Activated effector memory CD4-positive, alpha-beta T cell treated with anti-CD3 and anti-CD28 coated beads, Interleukin-2, amount 50 U/mL, for 16 hours (primary cell): ENCODE results near the gene BCL3.
"Not testable (repeated sequence)": the region's sequence is repeated elsewhere in the genome, so short reads cannot be mapped to it uniquely, and the experiment has no call there.

Experiments used
- DNase-seq: peaks from one replicate; pipeline ENCODE4 v3.0.0-alpha.2; 2020

BCL3 gene

DNA sequence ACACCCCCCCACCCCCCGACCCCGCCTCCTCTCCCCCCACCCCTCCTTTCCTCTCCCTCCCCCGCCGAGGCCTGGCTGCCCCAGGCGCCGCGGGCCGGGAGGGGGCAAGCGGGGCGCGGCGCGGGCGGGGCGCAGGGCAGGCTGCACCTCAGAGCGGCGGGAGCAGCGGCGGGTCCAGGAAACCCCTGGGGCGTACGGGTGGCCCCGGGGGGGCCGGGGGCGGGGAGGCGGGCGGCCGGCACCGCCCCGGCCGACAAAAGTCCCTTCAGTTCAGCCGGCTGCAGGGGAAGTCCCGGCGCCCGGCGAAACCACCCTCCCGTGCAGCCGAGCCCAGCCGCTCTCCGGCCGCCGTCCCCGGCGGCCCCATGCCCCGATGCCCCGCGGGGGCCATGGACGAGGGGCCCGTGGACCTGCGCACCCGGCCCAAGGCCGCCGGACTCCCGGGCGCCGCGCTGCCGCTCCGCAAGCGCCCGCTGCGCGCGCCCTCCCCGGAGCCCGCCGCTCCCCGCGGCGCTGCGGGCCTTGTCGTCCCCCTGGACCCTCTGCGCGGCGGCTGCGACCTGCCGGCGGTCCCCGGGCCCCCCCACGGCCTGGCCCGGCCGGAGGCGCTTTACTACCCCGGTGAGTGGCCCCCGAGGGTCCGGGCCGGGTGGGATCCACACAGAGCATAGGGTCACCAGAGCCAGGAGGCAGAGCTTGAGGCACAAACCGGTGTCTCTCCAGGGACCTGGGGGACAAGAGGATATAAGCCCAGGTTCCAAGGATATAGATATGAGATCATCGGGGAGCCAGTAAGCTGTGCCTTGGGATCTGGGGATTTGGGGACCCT is at the start of gene BCL3:
BCL3 (plus strand) TSS at position 283 of the 829 bp plus-strand sequence; CDS start at position 366, 83 bp downstream.
- DNase-seq, result peak; percentile 90

GRCh38 chr19:44700547-44700946 is 48.0 kb upstream of the BCL3 start:
- no peak for DNase-seq

- DNase-seq, result no peak
Observed at GRCh38 chr19:44701228-44701627, 47.3 kb upstream of the BCL3 start.

GRCh38 chr19:44702551-44703176 is 45.8 kb upstream of the BCL3 start:
- DNase-seq, result no peak

DNA sequence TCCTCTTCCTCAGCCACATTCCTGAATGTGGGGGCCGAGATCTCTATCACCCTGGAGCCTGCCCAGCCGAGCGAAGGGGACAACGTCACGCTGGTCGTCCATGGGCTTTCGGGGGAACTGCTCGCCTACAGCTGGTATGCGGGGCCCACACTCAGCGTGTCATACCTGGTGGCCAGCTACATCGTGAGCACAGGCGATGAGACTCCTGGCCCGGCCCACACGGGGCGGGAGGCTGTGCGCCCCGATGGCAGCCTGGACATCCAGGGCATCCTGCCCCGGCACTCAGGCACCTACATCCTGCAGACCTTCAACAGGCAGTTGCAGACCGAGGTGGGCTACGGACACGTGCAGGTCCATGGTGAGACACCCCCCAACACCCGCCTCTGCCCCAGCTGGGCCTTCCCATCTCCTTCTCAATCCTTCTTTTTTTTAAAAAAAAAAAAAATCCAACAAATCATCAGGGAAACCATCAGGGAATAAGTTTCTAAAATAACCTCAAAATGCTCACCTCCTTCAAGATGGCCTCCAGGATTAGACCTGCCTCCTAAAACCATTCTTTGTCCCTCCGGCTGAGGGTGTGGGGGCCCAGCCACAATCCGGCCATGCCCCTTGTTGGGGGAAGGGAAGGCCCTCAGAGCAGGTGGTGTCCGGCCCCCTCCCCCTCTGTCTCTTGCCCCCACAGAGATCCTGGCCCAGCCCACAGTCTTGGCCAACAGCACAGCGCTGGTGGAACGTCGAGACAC is 45.0 kb upstream of the BCL3 start:
- no peak for DNase-seq

DNA sequence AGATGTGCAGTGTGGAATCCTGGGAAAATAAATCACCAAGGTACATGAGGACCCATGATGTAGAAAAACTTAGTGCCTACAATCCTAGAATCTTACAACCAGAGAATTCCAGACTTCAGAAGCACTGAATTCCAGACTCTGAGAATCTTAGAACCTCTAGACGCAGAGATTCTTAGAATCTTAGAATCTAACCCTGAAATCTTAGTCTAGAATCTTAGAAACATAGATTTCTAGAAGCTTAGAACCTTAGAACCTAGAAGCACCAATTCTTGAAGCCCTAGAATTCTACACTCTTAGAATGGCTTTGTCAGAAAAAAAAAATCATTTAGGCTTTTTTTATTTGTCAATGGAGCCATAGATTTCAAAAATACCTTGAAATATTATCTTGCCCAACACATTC is 43.5 kb upstream of the BCL3 start:
- no peak for DNase-seq

DNA sequence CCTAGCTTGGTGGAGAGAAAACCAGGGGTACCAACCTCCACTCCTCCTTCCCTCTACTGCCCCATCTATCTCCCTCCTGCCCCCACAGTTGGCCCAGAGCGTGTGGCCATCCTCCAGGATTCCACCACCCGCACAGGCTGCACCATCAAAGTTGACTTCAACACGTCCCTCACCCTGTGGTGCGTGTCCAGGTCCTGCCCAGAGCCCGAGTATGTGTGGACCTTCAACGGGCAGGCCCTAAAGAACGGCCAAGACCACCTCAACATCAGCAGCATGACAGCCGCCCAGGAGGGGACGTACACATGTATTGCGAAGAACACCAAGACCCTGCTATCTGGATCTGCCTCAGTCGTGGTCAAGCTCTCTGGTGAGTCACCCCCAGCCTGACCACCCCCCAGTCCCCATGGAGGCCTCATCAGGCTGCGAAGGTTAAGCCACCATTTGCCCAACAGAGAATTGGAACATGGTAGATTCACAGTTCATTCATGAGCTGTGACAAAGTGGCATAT is 43.0 kb upstream of the BCL3 start:
- DNase-seq, result no peak

DNA sequence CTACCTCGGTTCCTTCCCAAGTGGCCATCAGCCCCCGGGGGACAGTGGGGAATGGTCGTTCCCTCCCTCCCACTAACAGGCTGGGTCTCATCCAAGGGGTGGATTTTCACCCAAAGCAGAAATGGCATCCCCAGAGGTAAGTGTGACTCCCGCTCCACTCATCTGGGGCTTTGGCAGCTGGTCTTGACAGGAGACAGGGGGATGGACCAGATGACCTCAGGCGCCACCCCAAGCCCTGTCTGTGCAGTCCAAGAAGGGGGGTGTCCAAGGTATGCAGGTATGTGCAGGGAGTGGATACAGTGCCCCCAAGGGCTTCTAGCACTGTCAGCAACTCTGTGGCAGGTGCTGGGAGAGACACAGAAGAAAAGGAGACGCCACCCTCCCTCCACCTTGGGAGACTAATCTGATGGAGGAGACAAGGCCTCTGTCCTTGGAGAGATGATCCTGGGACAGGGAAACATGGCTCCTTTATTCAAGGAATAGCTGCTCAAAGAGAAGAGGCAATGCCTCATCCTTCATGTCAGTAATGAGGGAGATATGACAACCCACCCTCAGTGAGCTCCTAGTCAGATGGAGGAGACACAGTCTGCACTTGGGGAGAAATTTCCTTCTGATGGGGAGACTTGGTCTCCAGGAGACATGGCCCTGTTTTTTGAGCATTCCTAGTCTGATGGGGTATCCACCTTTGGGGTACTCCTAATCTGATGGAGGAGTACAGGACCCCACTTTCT is 41.8 kb upstream of the BCL3 start:
- no peak for DNase-seq

DNA sequence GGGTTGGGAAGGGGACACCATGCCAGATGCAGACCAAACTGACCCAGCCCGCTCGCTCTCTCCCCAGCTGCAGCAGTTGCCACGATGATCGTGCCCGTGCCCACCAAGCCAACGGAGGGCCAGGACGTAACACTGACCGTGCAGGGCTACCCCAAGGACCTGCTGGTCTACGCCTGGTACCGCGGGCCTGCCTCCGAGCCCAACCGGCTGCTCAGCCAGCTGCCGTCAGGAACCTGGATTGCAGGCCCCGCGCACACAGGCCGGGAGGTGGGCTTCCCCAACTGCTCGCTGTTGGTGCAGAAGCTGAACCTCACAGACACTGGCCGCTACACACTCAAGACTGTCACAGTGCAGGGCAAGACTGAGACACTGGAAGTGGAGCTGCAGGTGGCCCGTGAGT is 40.7 kb upstream of the BCL3 start:
- no peak for DNase-seq

- DNase-seq, result no peak
Observed at GRCh38 chr19:44708940-44709339, 39.6 kb upstream of the BCL3 start.

GRCh38 chr19:44709434-44710266 is 38.9 kb upstream of the BCL3 start:
- DNase-seq, result not testable (repeated sequence)

- DNase-seq, result no peak
Observed at GRCh38 chr19:44710483-44710882, 38.0 kb upstream of the BCL3 start.

GRCh38 chr19:44712864-44713515 is 35.5 kb upstream of the BCL3 start:
- no peak for DNase-seq

- DNase-seq, result no peak
Observed at GRCh38 chr19:44714597-44715169, 33.8 kb upstream of the BCL3 start.

DNA sequence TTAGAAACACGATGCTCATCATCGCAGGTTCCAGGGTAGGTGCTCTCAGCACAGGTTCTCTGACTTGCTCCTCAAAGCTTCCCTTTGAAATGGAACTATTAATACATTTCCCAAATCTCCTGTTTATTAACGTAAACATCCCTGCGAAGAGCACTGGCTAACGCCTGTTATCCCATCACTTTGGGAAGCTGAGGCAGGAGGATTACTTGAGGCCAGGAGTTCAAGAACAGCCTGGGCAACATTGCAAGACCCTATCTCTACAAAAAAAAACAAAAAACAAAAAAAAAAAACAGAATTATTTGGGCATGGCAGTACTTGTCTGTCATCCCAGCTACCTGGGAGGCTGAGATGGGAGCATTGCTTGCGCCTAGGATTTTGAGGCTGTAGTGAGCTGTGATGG is 30.9 kb upstream of the BCL3 start:
- DNase-seq, result no peak

DNA sequence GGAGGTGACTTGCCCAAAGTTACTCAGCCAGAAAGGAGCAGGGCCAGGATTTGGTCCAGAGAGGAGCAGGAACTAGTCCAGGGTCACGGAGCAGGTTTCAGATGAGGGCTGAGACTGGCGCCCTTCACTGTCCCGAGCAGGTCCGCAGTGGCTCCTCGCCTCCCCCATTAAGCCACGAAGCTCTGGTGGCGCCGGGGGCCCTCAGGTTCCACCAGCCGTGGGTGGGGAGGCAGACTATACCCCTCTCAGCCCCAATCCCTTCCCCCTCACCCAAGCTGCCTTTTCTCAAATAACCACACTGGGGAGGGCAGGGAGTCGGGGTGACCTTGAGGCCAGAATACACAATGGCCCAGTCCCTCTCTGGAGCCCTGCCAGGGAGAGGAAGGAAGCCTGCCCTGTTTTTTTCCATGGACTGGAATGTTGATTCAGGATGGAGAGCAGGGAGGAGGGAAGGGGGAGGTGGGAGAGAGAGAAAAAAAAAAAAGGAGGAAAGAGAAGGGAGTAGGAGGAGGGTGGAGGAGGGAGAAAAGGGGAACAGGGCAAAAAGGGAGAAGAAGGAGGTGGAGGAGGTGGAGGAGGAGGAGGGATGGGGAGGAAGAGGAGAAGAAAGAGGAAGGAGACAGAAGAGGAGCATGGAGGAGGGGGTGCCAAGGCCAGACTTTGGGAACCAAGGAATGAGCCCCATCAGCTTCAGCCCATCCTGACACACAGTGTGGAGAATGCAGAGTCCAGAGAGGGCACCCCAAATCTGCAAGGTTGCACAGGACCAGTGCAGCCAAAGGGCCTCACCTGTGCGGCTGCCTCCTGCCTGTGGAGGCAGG is 29.9 kb upstream of the BCL3 start:
- DNase-seq, result no peak

DNA sequence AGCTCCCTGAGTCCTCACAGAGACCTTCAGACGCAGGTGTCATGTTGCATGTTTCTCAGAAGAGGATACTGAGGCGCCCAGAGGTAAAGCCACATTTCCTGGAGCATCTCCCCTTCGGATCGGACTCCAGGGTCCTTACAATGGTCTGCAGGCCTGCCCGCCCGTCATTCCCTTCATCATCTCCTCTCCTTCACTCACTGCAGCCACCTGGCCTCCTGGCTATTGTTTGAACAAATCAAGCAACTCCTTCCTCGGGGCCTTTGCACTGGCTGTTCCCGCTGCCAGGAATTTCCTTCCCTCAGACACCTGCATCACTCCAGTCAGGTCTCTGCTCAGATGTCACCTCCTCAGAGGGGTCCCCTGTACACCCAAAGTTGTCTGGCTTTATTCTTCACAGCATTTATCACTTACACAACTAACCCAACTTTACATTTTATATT is 29.2 kb upstream of the BCL3 start:
- DNase-seq, result no peak

DNA sequence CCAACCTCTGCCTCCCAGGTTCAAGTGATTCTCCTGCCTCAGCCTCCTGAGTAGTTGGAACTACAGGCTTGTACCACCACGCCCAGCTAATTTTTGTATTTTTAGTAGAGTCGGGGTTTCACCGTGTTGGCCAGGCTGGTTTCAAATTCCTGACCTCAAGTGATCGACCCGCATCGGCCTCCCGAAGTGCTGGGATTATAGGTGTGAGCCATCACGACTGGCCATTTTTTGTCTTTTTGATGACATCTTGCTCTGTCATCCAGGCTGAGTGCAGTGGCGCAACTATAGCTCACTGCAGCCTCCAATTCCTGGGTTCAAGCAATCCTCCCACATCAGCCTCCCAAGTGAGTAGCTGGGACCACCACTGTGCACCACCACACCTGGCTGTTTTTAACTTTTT is 28.1 kb upstream of the BCL3 start:
- DNase-seq, result not testable (repeated sequence)

DNA sequence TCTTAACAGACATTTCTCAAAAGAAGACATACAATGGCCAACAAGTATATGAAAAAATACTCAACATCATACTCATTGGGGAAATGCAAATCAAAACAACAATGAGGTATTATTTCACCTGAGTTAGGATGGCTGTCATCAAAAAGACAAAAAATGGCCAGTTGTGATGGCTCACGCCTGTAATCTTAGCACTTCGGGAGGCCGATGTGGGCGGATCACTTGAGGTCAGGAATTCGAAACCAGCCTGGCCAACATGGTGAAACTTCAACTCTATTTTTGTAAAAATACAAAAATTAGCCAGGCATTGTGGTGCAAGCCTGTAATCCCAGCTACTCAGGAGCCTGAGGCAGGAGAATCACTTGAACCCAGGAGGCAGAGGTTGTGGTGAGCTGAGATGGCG is 27.6 kb upstream of the BCL3 start:
- no peak for DNase-seq

- DNase-seq, result not testable (repeated sequence)
Observed at GRCh38 chr19:44721369-44721768, 27.1 kb upstream of the BCL3 start.
